HG03432 (cell line): ENCODE data around the gene GPR55.

ENCODE experiments used
- ATAC-seq: cut with Tn5 transposase; IDR thresholded peaks from one replicate; pipeline ENCODE4 v1.9.1; 2021; ENCODE audit warnings: mild to moderate bottlenecking, moderate library complexity; ENCODE audit not compliant: unreplicated experiment

GPR55 gene

GRCh38 chr2:230870544-230871360 lies 54.3 kb downstream of the GPR55 start:
- no peak for ATAC-seq

DNA sequence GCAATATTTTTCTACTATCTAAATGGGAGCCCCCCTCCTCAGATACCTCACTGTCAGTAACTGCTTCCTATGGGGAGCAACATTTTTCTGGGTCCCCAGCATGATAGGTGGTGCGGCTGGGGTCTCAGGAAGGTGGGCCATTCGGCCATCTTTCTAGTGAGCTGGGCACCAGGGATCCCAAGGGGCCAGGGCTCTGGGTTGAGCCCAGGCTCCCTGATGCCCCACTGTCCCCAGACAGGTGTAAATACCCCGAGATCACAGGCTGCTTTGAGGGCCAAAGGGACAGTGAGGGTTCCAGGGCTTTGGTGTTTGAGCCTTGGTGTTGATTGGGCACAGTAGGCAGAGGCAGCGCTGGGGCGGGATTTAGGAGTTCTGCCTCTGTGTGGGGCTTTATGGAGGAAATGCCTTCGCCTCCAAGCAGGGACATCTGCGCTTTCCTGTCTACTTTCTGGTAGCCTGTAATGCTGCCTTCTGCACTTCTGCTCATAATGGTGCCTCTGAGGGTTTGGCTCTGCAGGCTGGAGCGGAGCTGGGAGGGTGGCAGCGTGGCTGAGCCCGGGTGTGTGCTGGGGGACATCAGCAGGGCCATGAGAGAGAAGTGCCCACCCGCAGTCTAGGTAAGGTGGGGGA lies 55.0 kb downstream of the GPR55 start:
- ATAC-seq: no peak

GRCh38 chr2:230868947-230869913 lies 55.8 kb downstream of the GPR55 start:
- no peak for ATAC-seq

DNA sequence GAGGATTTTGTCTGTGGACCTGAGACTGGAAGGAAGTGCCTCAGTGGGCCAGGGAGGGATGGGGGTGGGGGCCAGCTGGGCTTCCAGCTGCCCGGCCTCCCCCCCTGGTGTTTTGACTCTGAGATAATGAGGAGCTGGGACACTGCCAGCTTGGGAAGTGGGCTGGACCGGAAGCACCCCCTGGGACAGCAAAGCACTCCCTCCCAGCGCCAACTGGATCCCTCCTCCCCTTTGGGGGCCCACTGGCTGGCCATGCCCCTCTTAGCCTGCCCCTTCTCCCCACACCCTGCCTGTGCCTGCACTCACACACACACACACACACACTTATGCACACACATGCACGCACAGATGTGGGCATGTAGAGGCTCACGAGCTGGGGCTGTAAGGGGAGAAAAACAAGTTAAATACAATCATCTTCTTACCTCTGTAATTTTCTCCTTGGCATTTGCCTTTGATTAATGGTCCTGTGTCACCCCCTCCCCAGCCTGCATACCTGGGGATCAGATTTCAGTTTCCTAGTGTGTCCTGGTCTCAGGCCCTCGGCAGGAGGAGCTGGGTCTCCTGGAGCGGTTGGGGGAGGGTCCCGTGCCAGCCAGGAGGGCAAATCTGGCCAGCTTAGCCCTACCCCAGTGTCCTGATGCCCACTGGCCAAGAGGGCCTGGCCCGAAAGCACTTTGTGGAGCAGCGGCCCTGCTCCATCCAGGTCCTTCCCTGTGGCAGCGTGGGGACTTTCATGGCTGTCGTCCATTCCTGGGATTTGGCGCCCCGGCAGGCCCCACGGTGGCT lies 56.7 kb downstream of the GPR55 start:
- ATAC-seq: no peak

GRCh38 chr2:230866756-230867523 lies 58.1 kb downstream of the GPR55 start:
- ATAC-seq: no peak

DNA sequence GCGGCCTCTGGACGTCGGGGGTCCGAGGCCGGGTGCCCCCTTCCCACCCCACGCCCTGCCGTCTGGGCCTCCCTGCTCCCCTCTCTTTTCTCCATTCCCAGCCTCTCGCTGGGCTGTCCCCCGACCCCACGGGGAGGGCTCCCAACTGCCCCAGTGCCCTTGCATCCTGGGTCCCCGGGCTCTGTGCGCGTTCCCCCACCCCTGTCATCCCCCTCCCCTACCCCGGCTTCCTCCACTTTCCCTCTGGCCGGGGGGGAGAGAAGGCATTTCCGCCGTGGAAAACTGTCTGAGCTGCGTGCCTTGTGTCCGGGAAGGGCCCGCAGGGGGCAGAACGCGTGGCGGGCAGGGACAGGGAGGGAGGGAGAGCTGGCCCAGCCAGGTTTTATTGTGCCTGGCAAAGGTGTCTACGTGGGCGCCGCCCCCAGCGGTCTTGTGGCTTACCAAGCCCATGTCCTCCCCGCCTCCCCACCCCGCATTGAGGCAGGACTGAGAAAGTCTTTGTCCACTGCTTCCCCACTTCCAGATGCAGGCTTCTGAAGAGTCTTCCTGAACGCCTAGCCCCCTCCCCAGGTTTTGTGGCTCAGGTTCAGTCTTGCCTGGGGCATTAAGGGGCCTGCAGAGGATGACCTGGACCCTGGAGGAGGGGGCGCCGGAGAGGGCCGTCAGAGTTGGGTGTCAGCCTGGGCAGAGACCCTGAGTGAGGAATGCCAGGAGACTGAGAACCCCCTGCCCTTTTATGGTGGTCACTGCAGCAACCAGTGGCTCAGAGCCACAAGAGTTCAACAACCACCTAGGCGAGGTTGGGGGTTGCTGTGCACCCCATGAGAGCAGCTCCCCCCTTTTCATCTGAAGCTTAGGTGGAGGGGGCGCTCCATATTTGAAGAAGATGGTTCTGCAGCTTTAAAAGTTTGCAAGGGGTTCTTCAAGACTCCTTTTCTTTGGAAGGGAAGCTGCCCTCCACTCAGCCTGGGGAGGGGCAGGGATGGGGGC lies 59.0 kb downstream of the GPR55 start:
- ATAC-seq: no peak

GRCh38 chr2:230865307-230865765 lies 59.7 kb downstream of the GPR55 start:
- ATAC-seq: no peak

- ATAC-seq: peak; percentile 77
These were observed 60.3 kb downstream of the GPR55 start, which contains the start of gene ITM2C for GRCh38 chr2:230864605-230865306. Gene ITM2C, plus strand, starts transcription at chr2:230864942. Its CDS starts 84 bp downstream, at chr2:230865026.

DNA sequence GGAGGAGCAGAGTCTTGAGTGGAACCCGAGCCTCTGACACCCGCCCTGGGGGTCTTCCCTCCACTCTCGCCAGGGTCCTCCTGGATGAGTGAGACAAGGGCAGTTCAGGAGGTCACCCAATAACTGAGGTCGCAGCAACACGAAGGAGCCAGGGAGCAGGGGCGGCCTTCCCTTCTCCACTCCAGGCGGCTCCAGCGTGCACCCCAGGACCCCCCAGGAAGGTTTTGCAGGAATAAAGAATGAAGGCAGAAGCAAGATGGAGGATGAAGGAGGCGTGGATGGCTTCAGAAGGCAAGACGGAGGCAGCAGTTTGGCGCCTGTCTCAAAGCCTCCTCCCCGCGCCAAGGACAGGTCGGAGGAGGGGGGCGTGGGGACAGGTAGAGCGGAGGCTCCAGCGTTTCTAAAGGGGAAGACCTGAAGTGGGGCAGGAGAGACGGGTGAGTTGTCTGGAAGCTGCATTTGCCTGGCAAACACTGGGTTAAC lies 60.9 kb downstream of the GPR55 start:
- ATAC-seq: no peak

DNA sequence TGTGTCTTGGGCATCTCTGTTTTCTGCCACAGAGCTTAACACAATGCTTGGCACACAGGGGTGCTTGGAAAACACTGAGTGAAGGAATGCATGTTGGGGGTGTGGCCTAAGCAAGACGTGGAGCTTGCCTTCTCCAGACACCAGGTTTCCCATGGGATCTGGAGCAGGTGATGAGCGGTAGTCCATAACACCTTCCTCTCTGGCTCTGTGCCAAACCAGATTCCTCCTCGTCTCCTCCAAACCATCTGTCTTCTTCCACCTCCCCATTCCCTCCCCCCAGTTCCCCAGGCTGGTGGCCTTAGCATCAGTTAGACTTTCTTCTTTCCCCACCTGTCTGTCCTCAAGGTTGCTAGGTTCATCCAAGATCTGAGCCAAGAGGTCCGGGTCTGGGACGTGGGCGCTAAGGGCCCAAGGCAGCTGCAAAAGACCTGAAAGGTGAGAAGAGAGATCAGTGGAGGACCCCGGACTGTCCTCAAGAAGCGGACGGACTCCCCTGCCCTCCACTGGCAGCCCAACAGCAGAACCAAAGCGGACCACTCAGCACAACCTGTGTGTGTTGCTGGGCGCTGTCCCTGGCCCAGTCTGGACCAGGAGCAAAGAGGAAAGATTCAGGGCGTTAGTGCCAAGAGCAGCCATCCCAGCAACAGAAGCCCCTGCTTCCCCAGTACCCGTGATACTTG lies 61.5 kb downstream of the GPR55 start:
- ATAC-seq: no peak

- no peak for ATAC-seq
These were observed 62.0 kb downstream of the GPR55 start for GRCh38 chr2:230863031-230863430.

GRCh38 chr2:230862292-230862691 lies 62.8 kb downstream of the GPR55 start:
- ATAC-seq: no peak

DNA sequence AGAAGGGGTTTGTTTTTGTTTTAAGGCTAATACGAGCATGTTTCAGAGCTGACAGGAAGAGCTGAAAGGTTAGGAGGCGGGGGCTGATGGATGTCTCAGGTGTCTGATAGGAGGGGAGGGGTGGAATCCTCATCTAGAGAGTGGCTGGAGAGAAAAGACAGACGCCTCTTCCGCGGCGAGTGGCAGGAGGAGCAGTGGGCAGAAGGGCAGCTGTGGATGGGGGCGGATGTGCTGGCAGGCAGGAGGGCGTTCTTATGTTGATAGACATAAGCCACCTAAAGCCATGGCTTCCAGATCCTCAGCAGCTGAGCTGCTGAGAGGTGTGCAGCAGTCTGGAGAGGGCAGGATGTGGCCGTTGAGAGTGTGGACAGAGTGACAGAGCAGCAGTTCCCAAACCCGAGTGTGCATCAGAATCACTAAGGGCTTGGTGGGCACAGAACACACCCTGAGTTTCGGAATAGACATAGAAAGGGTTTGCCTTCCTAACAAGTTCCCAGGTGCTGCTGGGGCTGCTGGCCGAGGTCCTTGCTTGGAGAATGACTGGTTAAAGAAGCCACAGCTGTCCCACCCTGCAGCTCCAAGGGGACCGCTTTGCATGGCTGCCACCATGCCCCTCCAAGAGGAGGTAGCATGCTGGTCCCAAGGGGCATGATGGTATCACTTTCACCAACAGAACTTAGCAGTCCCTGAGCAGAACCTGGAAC lies 63.3 kb downstream of the GPR55 start:
- no peak for ATAC-seq
